Immature natural killer cell (primary cell): Measurements from ENCODE around the gene CARHSP1. TPM values are rescaled to one million over a fixed set of nuclear protein-coding genes. Genes with fewer than 3 reads are reported as not detected.
A peak's percentile ranks its signal among the peaks of the same experiment; 100 is the strongest.
"Not testable (repeated sequence)": the region's sequence is repeated elsewhere in the genome, so short reads cannot be mapped to it uniquely, and the experiment has no call there.

ENCODE experiments used
- DNase-seq, 3 donors: peaks; one replicate each; pipeline ENCODE4 v3.0.0; 2022; ENCODE audit warnings: mixed read lengths in 1 of 3
- H3K27ac Mint-ChIP-seq, 6 donors: one replicate each; pipeline ENCODE4 v1.8.0; 2020; ENCODE audit warnings: mixed read lengths in 6 of 6, mild to moderate bottlenecking in 5 of 6, inconsistent platforms in 4 of 6, moderate library complexity in 3 of 6
- H3K27me3 Mint-ChIP-seq, 3 donors: one replicate each; pipeline ENCODE4 v1.8.0; 2020 to 2021; ENCODE audit warnings: low read depth in 3 of 3, mild to moderate bottlenecking in 3 of 3, mixed read lengths in 3 of 3, moderate library complexity in 3 of 3, inconsistent platforms in 1 of 3
- H3K36me3 Mint-ChIP-seq, 3 donors: one replicate each; pipeline ENCODE4 v1.8.0; 2020; ENCODE audit warnings: mixed read lengths in 3 of 3, inconsistent platforms in 2 of 3, mild to moderate bottlenecking in 2 of 3
- H3K4me1 Mint-ChIP-seq, 2 donors: one replicate each; pipeline ENCODE4 v1.8.0; 2020; ENCODE audit warnings: inconsistent platforms in 2 of 2, mild to moderate bottlenecking in 2 of 2, mixed read lengths in 2 of 2, moderate library complexity in 1 of 2
- H3K4me3 Mint-ChIP-seq, 5 donors: one replicate each; pipeline ENCODE4 v1.8.0; 2020; ENCODE audit warnings: mild to moderate bottlenecking in 5 of 5, mixed read lengths in 5 of 5, inconsistent platforms in 3 of 5, moderate library complexity in 3 of 5
- H3K9me3 Mint-ChIP-seq, 6 donors: one replicate each; pipeline ENCODE4 v1.8.0; 2020; ENCODE audit warnings: mild to moderate bottlenecking in 6 of 6, mixed read lengths in 6 of 6, inconsistent platforms in 4 of 6, moderate library complexity in 3 of 6
- polyA plus RNA-seq, 3 donors: library from polyadenylated mRNA; unstranded; fragments of 300-500 nt; fragmentation: Illumina TruSeq; gene quantifications; one replicate each; pipeline ENCODE4 v1.2.3, GENCODE V29; 2021

Gene CARHSP1
- 10 to 100 TPM; 83.0 to 96.8 (median 92.9) TPM for polyA plus RNA-seq

- peaks cover 2 to 9% (median 6%) of the 10 kb centered on the region in 3 donors for H3K27me3 Mint-ChIP-seq
- H3K36me3 Mint-ChIP-seq, result no peaks in the 10 kb centered on the region
- H3K9me3 Mint-ChIP-seq, result no peaks in the 10 kb centered on the region
- H3K27ac Mint-ChIP-seq, result peak within 1 kb of the TSS; percentile 88 to 96 (median 91)
- peaks cover 53 to 57% of the 10 kb centered on the region in 2 donors for H3K4me1 Mint-ChIP-seq
- peak; percentile 74 to 78 (median 77) for DNase-seq
- H3K4me3 Mint-ChIP-seq, result peak within 1 kb of the TSS; percentile 89 to 96 (median 94)
Observed at GRCh38 chr16:8868416-8869211, at the start of gene CARHSP1. Gene CARHSP1, minus strand, starts transcription at chr16:8869006. Its CDS starts 9,678 bp downstream, at chr16:8859328.

DNA sequence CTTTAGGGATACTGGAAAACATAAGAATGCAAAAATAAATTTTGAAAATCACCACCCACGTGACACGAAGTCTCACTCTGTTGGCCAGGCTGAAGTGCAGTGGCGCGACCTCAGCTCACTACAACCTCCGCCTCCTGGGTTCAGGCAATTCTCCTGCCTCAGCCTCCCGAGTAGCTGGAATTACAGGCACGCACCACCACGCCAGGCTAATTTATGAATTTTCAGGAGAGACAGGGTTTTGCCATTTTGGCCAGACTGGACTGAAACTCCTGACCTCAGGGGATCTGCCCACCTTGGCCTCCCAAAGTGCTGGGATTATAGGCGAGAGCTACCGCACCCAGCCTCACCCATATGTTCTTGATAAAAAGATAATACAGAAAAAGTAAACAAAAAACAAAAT lies 48.5 kb upstream of the CARHSP1 start:
- Mint-ChIP-seq H3K4me1 (peaks cover 47 to 67% of the 10 kb centered on the region in 2 donors), H3K36me3 (peaks cover 19 to 68% (median 34%) of the 10 kb centered on the region in 3 donors)
- H3K4me3 Mint-ChIP-seq, DNase-seq, H3K27ac Mint-ChIP-seq, H3K27me3 Mint-ChIP-seq, H3K9me3 Mint-ChIP-seq: not testable (repeated sequence)

DNA sequence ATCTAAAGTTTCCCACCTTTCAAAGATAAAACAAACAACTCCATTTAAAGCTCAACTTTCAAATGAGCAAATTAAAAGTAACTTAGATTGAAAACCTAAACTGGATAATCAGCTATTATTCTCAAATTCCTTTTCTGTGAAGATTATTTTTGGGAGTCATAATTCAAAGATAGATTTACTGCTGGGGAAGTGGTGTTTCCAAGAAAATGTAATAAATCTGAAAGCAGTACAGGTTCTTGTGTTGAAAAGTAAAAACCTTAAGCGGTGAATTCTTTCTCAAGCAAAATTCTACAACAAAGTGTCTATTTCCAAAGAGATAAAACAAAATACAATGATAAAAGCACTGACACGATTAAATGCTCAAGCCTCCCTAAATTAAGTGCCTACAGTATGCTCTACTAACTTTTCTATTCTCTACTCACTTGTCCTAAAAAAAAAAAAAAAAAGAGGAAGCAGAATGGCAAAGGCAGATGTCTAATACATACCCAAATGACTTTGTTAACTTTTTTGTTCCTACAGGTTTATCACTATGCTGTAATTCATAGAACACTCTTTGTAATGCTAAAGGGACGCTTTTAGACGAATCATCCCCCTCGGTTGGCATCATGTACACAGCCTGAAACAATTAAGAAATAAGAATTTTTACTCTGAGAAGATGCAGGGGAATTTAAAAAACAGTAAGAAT lies 47.9 kb upstream of the CARHSP1 start:
- H3K9me3 Mint-ChIP-seq, result no peaks in the 10 kb centered on the region
- DNase-seq, result no peak
- peaks cover 7 to 10% (median 9%) of the 10 kb centered on the region in 3 donors for H3K27me3 Mint-ChIP-seq
- H3K4me3 Mint-ChIP-seq, result no peak overlapping the region
- H3K36me3 Mint-ChIP-seq, result peaks cover 21 to 67% (median 35%) of the 10 kb centered on the region in 3 donors
- H3K4me1 Mint-ChIP-seq, result peaks cover 48 to 71% of the 10 kb centered on the region in 2 donors
- H3K27ac Mint-ChIP-seq, result no peak overlapping the region

- Mint-ChIP-seq H3K27me3 (peaks cover 7 to 13% (median 9%) of the 10 kb centered on the region in 3 donors), H3K27ac (peak overlapping the region in 2 of 6 donors; percentile 19 to 20), H3K36me3 (peaks cover 16 to 66% (median 39%) of the 10 kb centered on the region in 3 donors), H3K4me1 (peaks cover 55 to 80% of the 10 kb centered on the region in 2 donors), H3K4me3 (no peak overlapping the region), H3K9me3 (no peaks in the 10 kb centered on the region)
- no peak for DNase-seq
Observed at GRCh38 chr16:8915722-8916301, 47.0 kb upstream of the CARHSP1 start.

- Mint-ChIP-seq H3K27ac (peak overlapping the region in 4 of 6 donors; percentile 23 to 81 (median 54)), H3K4me1 (peaks cover 50 to 81% of the 10 kb centered on the region in 2 donors), H3K9me3 (no peaks in the 10 kb centered on the region), H3K27me3 (peaks cover 2 to 8% (median 4%) of the 10 kb centered on the region in 3 donors), H3K36me3 (peaks cover 20 to 60% (median 34%) of the 10 kb centered on the region in 3 donors), H3K4me3 (peak overlapping the region in 3 of 5 donors; percentile 8 to 48 (median 40))
- no peak for DNase-seq
Observed at GRCh38 chr16:8914098-8914497, 45.3 kb upstream of the CARHSP1 start.

DNA sequence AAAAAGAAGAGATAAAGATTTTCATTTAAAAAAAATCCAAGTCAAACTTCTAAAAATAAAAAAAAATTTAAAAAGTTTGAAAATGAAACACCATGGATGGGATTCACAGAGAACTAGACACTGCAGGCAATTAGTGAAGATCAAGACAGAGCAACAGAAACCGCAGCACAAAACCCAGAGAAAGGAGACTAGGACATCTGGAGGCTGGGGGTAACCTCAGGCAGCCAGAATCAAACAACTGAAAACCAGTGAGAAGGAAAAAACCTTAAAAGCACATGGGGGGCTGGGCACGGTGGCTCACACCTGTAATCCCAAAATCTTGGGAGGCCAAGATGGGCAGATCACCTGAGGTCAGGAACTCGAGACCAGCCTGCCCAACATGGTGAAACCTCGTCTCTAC lies 44.0 kb upstream of the CARHSP1 start:
- H3K4me1 Mint-ChIP-seq, result peaks cover 44 to 81% of the 10 kb centered on the region in 2 donors
- peaks cover 20 to 57% (median 28%) of the 10 kb centered on the region in 3 donors for H3K36me3 Mint-ChIP-seq
- peak overlapping the region in 2 of 6 donors; percentile 41 to 57 for H3K27ac Mint-ChIP-seq

GRCh38 chr16:8910811-8911210 lies 42.0 kb upstream of the CARHSP1 start:
- no peak overlapping the region for H3K4me3 Mint-ChIP-seq
- peaks cover 19 to 54% (median 27%) of the 10 kb centered on the region in 3 donors for H3K36me3 Mint-ChIP-seq
- no peaks in the 10 kb centered on the region for H3K9me3 Mint-ChIP-seq
- peak overlapping the region in 4 of 6 donors; percentile 14 to 48 (median 30) for H3K27ac Mint-ChIP-seq
- peaks cover 38 to 73% of the 10 kb centered on the region in 2 donors for H3K4me1 Mint-ChIP-seq
- no peak for DNase-seq
- peaks cover 0 to 8% (median under 1%) of the 10 kb centered on the region in 3 donors for H3K27me3 Mint-ChIP-seq

More for the DNA sequence above, 44.0 kb upstream of the CARHSP1 start:
- Mint-ChIP-seq H3K27me3 (peaks cover 0 to 8% (median 2%) of the 10 kb centered on the region in 3 donors), H3K4me3 (no peak overlapping the region), H3K9me3 (no peaks in the 10 kb centered on the region)
- DNase-seq, result no peak

- peaks cover 24 to 54% (median 27%) of the 10 kb centered on the region in 3 donors for H3K36me3 Mint-ChIP-seq
- H3K4me3 Mint-ChIP-seq, result no peak overlapping the region
- peaks cover 0 to 4% (median 3%) of the 10 kb centered on the region in 3 donors for H3K27me3 Mint-ChIP-seq
- H3K4me1 Mint-ChIP-seq, result peaks cover 20 to 54% of the 10 kb centered on the region in 2 donors
- no peak for DNase-seq
- H3K27ac Mint-ChIP-seq, result peak overlapping the region in 3 of 6 donors; percentile 39 to 71 (median 68)
- H3K9me3 Mint-ChIP-seq, result no peaks in the 10 kb centered on the region
Observed at GRCh38 chr16:8908810-8909468, 40.1 kb upstream of the CARHSP1 start.

- DNase-seq, result no peak
- Mint-ChIP-seq H3K4me1 (peaks cover 14 to 38% of the 10 kb centered on the region in 2 donors), H3K36me3 (peaks cover 19 to 62% (median 27%) of the 10 kb centered on the region in 3 donors), H3K9me3 (no peaks in the 10 kb centered on the region), H3K27ac (no peak overlapping the region), H3K27me3 (peaks cover 0 to 6% (median 3%) of the 10 kb centered on the region in 3 donors), H3K4me3 (no peak overlapping the region)
Observed at GRCh38 chr16:8907096-8907495, 38.3 kb upstream of the CARHSP1 start.

- no peaks in the 10 kb centered on the region for H3K9me3 Mint-ChIP-seq
- H3K36me3 Mint-ChIP-seq, result peaks cover 29 to 68% (median 30%) of the 10 kb centered on the region in 3 donors
- H3K4me1 Mint-ChIP-seq, result peaks cover 7 to 29% of the 10 kb centered on the region in 2 donors
- peaks cover 0 to 8% (median 3%) of the 10 kb centered on the region in 3 donors for H3K27me3 Mint-ChIP-seq
- peak overlapping the region in 1 of 6 donors; percentile 64 for H3K27ac Mint-ChIP-seq
- H3K4me3 Mint-ChIP-seq, result no peak overlapping the region
- DNase-seq, result no peak
Observed at GRCh38 chr16:8905795-8906591, 37.2 kb upstream of the CARHSP1 start.

DNA sequence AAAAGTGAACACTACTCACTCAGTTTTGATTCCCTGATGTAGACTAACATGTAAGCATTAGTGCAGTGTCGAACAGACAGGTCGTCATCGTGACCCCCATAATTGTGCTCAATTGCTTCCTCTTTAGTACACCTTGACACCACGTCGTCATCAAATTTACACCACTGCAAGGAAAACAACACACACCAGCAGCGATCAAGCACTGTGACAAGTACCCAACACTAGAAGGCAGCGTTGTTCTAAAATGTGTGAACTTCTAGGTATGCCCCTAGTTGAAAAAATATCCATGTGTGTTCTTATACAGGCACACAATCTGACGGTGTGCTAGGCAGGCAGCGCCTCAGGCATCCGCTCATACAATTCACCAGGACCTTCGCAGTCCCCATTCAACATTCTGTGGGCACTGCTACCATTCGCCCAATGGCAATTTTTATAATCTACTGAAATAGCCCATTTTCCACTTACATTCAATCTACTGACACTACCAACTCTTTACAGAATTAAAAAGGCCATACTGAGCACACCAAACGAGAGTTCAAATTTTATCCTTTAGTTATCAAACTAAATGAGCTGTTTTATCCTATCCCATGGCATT lies 36.5 kb upstream of the CARHSP1 start:
- H3K27ac Mint-ChIP-seq, result peak overlapping the region in 2 of 6 donors; percentile 41 to 67
- H3K36me3 Mint-ChIP-seq, result peaks cover 32 to 70% (median 37%) of the 10 kb centered on the region in 3 donors
- H3K4me1 Mint-ChIP-seq, result peaks cover 0 to 22% of the 10 kb centered on the region in 2 donors
- H3K4me3 Mint-ChIP-seq, result no peak overlapping the region
- peak in 2 of 3 donors; percentile 14 to 19 for DNase-seq
- H3K9me3 Mint-ChIP-seq, result no peaks in the 10 kb centered on the region
- H3K27me3 Mint-ChIP-seq, result peaks cover 0 to 9% (median 3%) of the 10 kb centered on the region in 3 donors

- H3K4me1 Mint-ChIP-seq, result peaks cover 0 to 12% of the 10 kb centered on the region in 2 donors
- H3K36me3 Mint-ChIP-seq, result peaks cover 35 to 78% (median 46%) of the 10 kb centered on the region in 3 donors
- peaks cover 0 to 9% (median 3%) of the 10 kb centered on the region in 3 donors for H3K27me3 Mint-ChIP-seq
- DNase-seq, result no peak
- no peak overlapping the region for H3K4me3 Mint-ChIP-seq
- no peaks in the 10 kb centered on the region for H3K9me3 Mint-ChIP-seq
- H3K27ac Mint-ChIP-seq, result no peak overlapping the region
Observed at GRCh38 chr16:8904018-8904430, 35.2 kb upstream of the CARHSP1 start.
